NCI-H2227 treated with DMSO at 0.1 percent for 48 hours (cell line): ENCODE data around the gene DCTN1.

Experiments used
- DNase-seq: peaks from one replicate; lab custom pipeline; 2025; lab: John Stamatoyannopoulos, UW

The DCTN1 gene

DNA sequence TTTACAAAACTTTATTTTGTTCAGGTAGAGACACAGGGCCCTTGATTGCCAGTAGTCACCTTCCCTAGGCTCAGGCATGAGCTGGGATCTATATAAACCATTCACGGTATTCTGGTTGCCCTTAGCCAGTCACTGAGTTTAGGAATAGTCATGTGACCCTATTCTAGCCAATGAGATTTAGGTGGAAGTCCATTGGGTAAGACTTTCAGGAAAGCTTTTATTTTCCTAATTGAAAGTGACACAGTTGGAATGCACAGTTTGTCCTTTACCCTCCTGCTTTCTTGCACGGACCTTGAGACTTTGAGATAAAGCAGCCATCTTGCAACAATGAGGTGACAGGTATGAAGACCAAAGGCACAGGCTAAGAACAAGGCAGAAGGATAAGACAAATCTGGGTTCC is 58.4 kb downstream of the DCTN1 start:
- DNase-seq = no peak

GRCh38 chr2:74317701-74318100 is 62.4 kb downstream of the DCTN1 start:
- no peak for DNase-seq

- no peak for DNase-seq
These were observed 63.4 kb downstream of the DCTN1 start for GRCh38 chr2:74316627-74317295.

- no peak for DNase-seq
These were observed 66.0 kb downstream of the DCTN1 start for GRCh38 chr2:74314107-74314506.

- DNase-seq = no peak
These were observed 66.6 kb downstream of the DCTN1 start for GRCh38 chr2:74313497-74313896.

DNA sequence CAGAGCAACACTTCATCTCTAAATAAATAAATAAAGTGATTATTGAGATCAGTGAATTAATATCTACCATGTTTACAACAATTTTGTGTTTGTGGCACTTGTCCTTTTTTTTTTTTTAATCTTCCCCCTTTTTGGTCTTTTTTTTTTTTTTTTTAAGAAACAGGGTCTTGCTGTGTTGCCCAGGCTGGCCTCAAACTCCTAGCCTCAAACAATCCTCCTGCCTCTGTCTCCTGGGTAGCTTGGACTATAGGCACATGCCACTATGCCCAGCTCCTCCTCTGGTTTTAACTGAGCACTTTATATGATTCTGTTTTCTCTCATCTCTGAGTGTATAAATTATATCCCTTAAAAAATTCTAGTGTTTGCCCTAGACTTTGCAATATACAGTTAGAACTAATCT is 67.2 kb downstream of the DCTN1 start:
- DNase-seq = no peak
